Suprapubic skin (tissue), 3 donors: ENCODE data around the gene NAT14.

Experiments used
- EP300 ChIP-seq: sonication (generic); formaldehyde crosslinking; IDR thresholded peaks from one replicate; pipeline ENCODE4 v1.6.1; 2017; ENCODE audit warnings: antibody characterized with exemption
- TF ChIP-seq, protein P1 (sequence below), 2 donors: fragments of 200-600 bp in 1 of 2; fragments of 450-650 bp in 1 of 2; sonication (generic) in 1 of 2; IDR thresholded peaks; one replicate each; pipeline ENCODE4 v1.5.1; 2016 to 2019; ENCODE audit warnings: antibody characterized with exemption in 2 of 2, mild to moderate bottlenecking in 1 of 2, moderate library complexity in 1 of 2

- TF ChIP-seq, protein P1, sequence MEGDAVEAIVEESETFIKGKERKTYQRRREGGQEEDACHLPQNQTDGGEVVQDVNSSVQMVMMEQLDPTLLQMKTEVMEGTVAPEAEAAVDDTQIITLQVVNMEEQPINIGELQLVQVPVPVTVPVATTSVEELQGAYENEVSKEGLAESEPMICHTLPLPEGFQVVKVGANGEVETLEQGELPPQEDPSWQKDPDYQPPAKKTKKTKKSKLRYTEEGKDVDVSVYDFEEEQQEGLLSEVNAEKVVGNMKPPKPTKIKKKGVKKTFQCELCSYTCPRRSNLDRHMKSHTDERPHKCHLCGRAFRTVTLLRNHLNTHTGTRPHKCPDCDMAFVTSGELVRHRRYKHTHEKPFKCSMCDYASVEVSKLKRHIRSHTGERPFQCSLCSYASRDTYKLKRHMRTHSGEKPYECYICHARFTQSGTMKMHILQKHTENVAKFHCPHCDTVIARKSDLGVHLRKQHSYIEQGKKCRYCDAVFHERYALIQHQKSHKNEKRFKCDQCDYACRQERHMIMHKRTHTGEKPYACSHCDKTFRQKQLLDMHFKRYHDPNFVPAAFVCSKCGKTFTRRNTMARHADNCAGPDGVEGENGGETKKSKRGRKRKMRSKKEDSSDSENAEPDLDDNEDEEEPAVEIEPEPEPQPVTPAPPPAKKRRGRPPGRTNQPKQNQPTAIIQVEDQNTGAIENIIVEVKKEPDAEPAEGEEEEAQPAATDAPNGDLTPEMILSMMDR (IDR thresholded peaks at IDR 0.05): no peak
- TF ChIP-seq EP300: no peak
Observed at GRCh38 chr19:55437410-55437809, 47.6 kb upstream of the NAT14 start.
